OCI-LY1 (cell line): ENCODE data around the gene IGF2BP1.

Source experiments
- H2AFZ ChIP-seq: fragments of 200-600 bp; sonication (generic), shearing (Covaris generic); 2 replicates; pipeline ENCODE4 v1.6.0; 2014; ENCODE audit warnings: antibody characterized with exemption, mild to moderate bottlenecking, low read length
- H3F3A ChIP-seq: fragments of 200-600 bp; sonication (generic), shearing (Covaris generic); 2 replicates; pipeline ENCODE4 v1.6.0; 2014; ENCODE audit warnings: mild to moderate bottlenecking, antibody characterized with exemption, low read length, moderate library complexity; ENCODE audit not compliant: insufficient read depth
- H3K27ac ChIP-seq: fragments of 200-600 bp; sonication (generic); 2 replicates; pipeline ENCODE4 v1.5.1; 2014; ENCODE audit warnings: low read length, mixed run types, mild to moderate bottlenecking, low read depth; ENCODE audit not compliant: poor library complexity, severe bottlenecking
- H3K27me3 ChIP-seq: fragments of 200-600 bp; sonication (generic); 2 replicates; pipeline ENCODE4 v1.6.0; 2014; ENCODE audit warnings: antibody characterized with exemption, mild to moderate bottlenecking, low read length, moderate library complexity; ENCODE audit not compliant: insufficient read depth
- H3K36me3 ChIP-seq: fragments of 200-600 bp; sonication (generic); 2 replicates; pipeline ENCODE4 v1.6.1; 2014; ENCODE audit warnings: mild to moderate bottlenecking, antibody characterized with exemption, low read length, moderate library complexity, mixed read lengths; ENCODE audit not compliant: insufficient read depth
- H3K4me1 ChIP-seq: fragments of 200-600 bp; sonication (generic); 2 replicates; pipeline ENCODE4 v1.5.1; 2014; ENCODE audit warnings: mild to moderate bottlenecking, low read length, moderate library complexity; ENCODE audit not compliant: insufficient read depth, severe bottlenecking
- H3K4me2 ChIP-seq: fragments of 200-600 bp; sonication (generic), shearing (Covaris generic); 2 replicates; pipeline ENCODE4 v1.6.1; 2014; ENCODE audit warnings: low read length
- H3K4me3 ChIP-seq: fragments of 200-600 bp; sonication (generic); 2 replicates; pipeline ENCODE4 v1.5.1; 2014; ENCODE audit warnings: low read length, low read depth, mild to moderate bottlenecking, mixed read lengths; ENCODE audit not compliant: poor library complexity, severe bottlenecking
- H3K79me2 ChIP-seq: fragments of 200-600 bp; shearing (Covaris generic); 2 replicates; pipeline ENCODE4 v1.6.1; 2016; ENCODE audit warnings: mixed run types, low read length, mixed read lengths; ENCODE audit not compliant: insufficient read depth
- H3K9ac ChIP-seq: fragments of 200-600 bp; sonication (generic), shearing (Covaris generic); 2 replicates; pipeline ENCODE4 v1.6.1; 2014; ENCODE audit warnings: mild to moderate bottlenecking, low read length, mixed read lengths
- H3K9me2 ChIP-seq: fragments of 200-600 bp; sonication (generic), shearing (Covaris generic); 2 replicates; pipeline ENCODE4 v1.6.1; 2014; ENCODE audit warnings: low read depth, mild to moderate bottlenecking, low read length, mixed read lengths
- H3K9me3 ChIP-seq: fragments of 200-600 bp; shearing (Covaris generic); 2 replicates; pipeline ENCODE4 v1.6.1; 2014; ENCODE audit warnings: low read length, mixed read lengths
- H4K20me1 ChIP-seq: fragments of 200-600 bp; sonication (generic), shearing (Covaris generic); 2 replicates; pipeline ENCODE4 v1.6.0; 2016; ENCODE audit warnings: mild to moderate bottlenecking, low read length; ENCODE audit not compliant: insufficient read depth
- CTCF ChIP-seq: fragments of 200-600 bp; sonication (generic), shearing (Covaris generic); IDR thresholded peaks from 2 replicates; pipeline ENCODE4 v1.5.1; 2017; ENCODE audit warnings: mild to moderate bottlenecking, antibody characterized with exemption, low read length, moderate library complexity, mixed read lengths
- EZH2 ChIP-seq: fragments of 200-600 bp; sonication (generic), shearing (Covaris generic); IDR thresholded peaks from 2 replicates; pipeline ENCODE4 v1.8.0; 2017; ENCODE audit warnings: borderline replicate concordance, mixed run types, mild to moderate bottlenecking, antibody characterized with exemption, low read length, moderate library complexity, mixed read lengths

Gene IGF2BP1

GRCh38 chr17:49051269-49051668 is 54.1 kb downstream of the IGF2BP1 start:
- Histone ChIP-seq H3K9ac (no peak overlapping the region), H3K27me3 (no peaks in the 10 kb centered on the region), H3K9me3 (no peaks in the 10 kb centered on the region), H3K4me2 (no peak overlapping the region), H3K9me2 (no peaks in the 10 kb centered on the region), H3K36me3 (peaks cover 48% of the 10 kb centered on the region), H3K4me1 (no peaks in the 10 kb centered on the region), H3F3A (no peaks in the 10 kb centered on the region), H4K20me1 (no peaks in the 10 kb centered on the region), H2AFZ (no peak overlapping the region), H3K27ac (no peak overlapping the region), H3K4me3 (no peak overlapping the region), H3K79me2 (no peaks in the 10 kb centered on the region)
- TF ChIP-seq CTCF = no peak
- TF ChIP-seq EZH2 = no peak

GRCh38 chr17:49053171-49053829 is 56.1 kb downstream of the IGF2BP1 start:
- Histone ChIP-seq H3K4me1 (no peaks in the 10 kb centered on the region), H3K27me3 (no peaks in the 10 kb centered on the region), H3K79me2 (no peaks in the 10 kb centered on the region), H3K9ac (no peak overlapping the region), H3K27ac (no peak overlapping the region), H3K4me3 (no peak overlapping the region), H4K20me1 (no peaks in the 10 kb centered on the region), H3K36me3 (peaks cover 36% of the 10 kb centered on the region), H3K9me3 (no peaks in the 10 kb centered on the region), H3K9me2 (no peaks in the 10 kb centered on the region), H2AFZ (no peak overlapping the region), H3K4me2 (no peak overlapping the region), H3F3A (no peaks in the 10 kb centered on the region)
- TF ChIP-seq EZH2 = no peak
- TF ChIP-seq CTCF = no peak

- H3F3A ChIP-seq = no peaks in the 10 kb centered on the region
- H3K4me1 ChIP-seq = no peaks in the 10 kb centered on the region
- no peak overlapping the region for H3K4me2 ChIP-seq
- no peak overlapping the region for H3K9ac ChIP-seq
- no peaks in the 10 kb centered on the region for H3K79me2 ChIP-seq
- H3K27ac ChIP-seq = no peak overlapping the region
- no peak overlapping the region for H2AFZ ChIP-seq
- no peaks in the 10 kb centered on the region for H4K20me1 ChIP-seq
- no peaks in the 10 kb centered on the region for H3K9me2 ChIP-seq
- H3K36me3 ChIP-seq = peaks cover 24% of the 10 kb centered on the region
- no peaks in the 10 kb centered on the region for H3K27me3 ChIP-seq
- no peak overlapping the region for H3K4me3 ChIP-seq
- TF ChIP-seq EZH2 = no peak
- TF ChIP-seq CTCF = no peak
- H3K9me3 ChIP-seq = no peaks in the 10 kb centered on the region
Measured at GRCh38 chr17:49054342-49055092, 57.3 kb downstream of the IGF2BP1 start.
